HG02870 (cell line): ENCODE measurements around the gene ASS1.

ENCODE experiments used
- ATAC-seq: cut with Tn5 transposase; IDR thresholded peaks from one replicate; pipeline ENCODE4 v1.9.1; 2021; ENCODE audit warnings: mild to moderate bottlenecking, moderate library complexity; ENCODE audit not compliant: unreplicated experiment

ASS1 gene

GRCh38 chr9:130526193-130526853 is 81.6 kb downstream of the ASS1 start:
- no peak for ATAC-seq

- ATAC-seq = no peak
These were observed 82.3 kb downstream of the ASS1 start for GRCh38 chr9:130526854-130527650.

DNA sequence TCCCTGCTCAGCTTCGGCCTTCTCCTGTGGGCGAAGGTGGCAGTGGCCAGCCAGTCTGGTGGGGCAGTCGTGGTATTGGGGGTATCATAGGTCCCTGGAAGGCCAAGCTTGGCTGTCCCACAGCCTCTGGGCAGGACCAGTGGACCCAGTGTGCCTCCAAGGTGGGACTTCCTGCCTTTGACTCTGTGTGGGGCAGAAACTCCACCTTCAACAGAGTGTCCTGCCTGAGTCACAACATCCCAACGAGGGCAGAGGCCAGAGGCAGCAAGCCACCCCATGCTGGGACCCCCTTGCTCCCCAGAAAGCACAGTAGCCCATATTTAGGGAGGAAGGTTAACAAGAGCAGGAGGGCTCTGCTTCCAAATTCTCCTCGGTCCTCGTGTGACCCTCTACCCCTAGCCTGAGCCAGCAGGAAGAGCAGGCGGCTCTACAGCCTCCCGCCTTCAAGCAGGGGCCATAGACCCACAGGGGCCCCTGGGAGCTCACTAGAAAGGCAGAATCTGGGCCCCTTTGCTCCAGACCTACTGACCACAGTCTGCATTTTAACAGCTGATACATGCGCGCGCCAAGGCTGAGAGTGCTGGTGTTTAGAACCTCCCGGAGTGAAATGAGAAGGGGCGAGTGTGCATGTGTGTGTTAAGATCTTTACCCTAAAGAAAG is 83.0 kb downstream of the ASS1 start:
- ATAC-seq = no peak

GRCh38 chr9:130528674-130529073 is 83.9 kb downstream of the ASS1 start:
- no peak for ATAC-seq

DNA sequence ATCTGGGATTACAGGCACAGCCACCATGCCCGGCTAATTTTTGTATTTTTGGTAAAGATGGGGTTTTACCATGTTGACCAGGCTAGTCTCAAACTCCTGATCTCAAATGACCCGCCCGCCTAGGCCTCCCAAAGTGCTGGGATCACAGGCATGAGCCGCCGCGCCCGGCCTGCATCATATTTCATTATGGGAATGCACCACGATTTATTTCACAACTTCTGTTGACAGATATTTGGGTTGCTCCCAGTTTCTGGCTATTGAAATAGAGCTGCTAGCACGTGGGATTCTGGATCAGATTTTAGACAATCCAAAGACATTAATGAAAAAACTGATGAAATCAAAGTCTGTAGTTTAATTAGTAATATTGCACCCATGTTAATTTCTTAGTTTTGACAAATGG is 86.2 kb downstream of the ASS1 start:
- no peak for ATAC-seq

DNA sequence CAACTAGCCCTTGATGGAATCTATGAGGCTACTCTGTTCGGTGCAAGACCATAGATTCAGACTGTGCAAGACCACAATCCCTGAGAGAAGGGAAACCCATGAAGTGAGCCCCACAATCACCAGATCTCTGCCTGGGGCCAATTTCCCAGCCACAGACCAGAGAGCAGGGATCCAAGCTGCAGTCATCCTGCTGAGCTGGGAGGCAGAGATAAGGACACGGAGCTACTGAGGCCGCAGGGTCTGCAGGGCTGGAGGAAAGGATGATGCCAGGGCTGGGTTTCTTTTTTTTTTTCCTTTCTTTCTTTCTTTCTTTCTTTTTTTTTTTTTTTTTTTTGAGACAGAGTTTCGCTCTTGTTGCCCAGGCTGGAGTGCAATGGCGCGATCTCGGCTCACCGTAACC is 86.9 kb downstream of the ASS1 start:
- ATAC-seq = no peak

- no peak for ATAC-seq
These were observed 87.8 kb downstream of the ASS1 start for GRCh38 chr9:130532426-130533080.

DNA sequence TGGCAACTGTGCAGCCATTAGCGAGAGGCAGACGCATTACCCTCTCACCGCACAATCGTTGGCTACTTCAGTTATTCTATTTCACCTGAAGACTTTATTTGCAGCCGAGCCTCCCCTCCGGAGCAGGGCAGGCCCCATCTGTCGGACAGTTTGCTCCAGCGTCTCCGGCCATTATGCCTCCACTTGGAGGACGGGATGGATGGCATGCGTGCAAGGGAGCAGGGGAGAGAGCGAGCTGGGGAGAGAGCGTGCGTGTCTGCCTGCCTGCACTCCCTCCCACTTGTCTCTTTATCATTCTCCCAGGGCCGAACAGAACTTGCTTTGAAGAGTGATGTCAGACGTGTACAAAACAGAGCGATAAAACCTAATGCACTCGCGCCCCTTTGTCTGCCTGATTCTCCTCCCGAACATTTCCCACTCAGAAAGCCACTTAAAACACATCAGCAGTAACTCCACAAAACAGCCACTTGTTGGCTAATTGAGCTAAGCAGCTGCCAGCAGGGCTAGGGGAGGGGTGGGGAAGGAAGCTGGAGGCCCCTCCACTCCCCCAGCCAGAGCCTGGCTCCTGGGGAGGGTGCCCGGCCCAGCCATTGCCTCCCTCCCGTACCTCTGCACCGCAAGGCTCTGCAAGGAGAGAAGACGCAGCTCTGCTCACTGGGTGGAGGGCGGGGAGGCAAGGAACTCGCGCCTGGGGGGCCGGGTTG is 91.2 kb downstream of the ASS1 start:
- ATAC-seq = no peak

DNA sequence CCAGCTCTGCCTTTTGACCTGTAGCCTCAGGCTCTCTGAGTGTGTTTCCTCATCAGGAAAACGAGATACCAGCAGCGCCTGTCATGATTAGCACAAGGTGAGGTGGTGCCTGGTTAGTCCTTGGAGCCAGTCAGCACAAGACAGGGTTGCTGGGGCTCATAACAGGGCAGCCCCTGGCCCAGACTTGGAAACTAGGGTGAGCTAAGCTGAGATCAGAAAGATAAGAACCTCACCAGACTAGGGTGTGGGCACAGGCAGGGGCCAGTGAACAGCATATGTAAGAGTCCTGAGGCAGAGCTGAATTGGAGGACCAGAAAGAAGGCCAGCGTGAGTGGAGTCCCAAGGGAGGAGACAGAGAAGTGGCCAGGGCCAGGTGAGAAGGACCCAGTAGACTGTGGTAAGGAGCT is 91.9 kb downstream of the ASS1 start:
- ATAC-seq = no peak

- ATAC-seq = no peak
These were observed 92.7 kb downstream of the ASS1 start for GRCh38 chr9:130537346-130538050.

GRCh38 chr9:130539420-130540223 is 94.9 kb downstream of the ASS1 start:
- ATAC-seq = no peak

DNA sequence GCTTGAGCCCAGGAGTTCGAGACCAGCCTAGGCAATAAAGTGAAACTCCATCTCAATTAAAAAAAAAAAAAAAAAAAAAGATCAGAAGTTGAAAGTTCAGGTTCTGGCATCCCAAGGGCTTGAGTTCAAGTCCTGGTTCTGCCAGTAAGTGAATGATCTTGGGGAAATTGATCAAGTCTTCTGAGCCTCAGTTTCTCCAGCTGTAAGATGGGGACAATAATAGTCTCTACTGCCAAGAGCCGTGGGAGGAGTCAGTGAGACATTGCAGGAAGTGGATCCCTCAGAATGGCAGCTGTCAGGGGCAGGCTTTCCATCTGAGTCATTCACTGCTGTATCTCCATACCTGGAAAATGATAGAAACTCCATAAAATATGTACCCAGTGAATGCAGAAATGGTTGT is 96.8 kb downstream of the ASS1 start:
- no peak for ATAC-seq

- no peak for ATAC-seq
These were observed 97.3 kb downstream of the ASS1 start for GRCh38 chr9:130542038-130542437.

GRCh38 chr9:130542457-130543228 is 97.9 kb downstream of the ASS1 start:
- no peak for ATAC-seq

- ATAC-seq = no peak
These were observed 98.6 kb downstream of the ASS1 start for GRCh38 chr9:130543368-130543767.

DNA sequence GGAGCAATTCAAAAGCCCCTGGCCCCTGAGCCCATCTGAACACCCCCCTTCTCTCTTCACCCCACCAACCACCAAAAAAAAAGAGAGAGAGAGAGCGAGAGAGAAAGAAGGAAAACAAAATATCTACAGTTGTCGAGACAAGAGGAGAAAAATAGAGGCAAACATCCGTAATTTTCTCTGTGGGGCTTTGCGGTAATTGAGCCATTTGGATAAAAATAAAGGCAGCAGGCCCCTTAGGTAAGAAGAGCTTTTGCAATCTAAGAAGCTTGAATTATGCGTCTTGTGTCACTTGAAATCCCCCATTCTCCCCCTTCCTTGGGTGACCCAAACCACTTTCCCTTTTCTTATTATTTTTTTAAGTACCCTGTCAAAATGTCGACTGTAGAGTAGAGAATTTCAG is 99.1 kb downstream of the ASS1 start:
- no peak for ATAC-seq

DNA sequence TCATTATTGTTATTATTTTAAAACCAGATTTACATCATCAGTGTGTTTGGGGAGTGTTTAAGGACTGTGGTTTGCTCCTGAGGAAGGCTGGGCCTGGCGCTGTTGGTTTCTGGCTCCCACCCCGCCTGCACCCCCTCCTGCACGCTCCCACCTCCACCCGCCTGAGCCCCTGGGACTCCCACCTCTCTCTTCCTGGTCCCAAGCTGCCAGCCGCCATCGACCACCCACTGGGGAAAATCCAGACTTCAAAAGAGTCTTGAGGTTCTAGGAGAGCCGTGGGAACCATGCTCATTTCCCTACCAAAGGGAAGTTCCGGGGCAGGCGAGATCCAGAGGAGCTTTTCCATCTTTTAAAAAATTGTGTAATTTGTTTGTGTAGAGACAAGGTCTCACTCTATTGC is 99.6 kb downstream of the ASS1 start:
- no peak for ATAC-seq

DNA sequence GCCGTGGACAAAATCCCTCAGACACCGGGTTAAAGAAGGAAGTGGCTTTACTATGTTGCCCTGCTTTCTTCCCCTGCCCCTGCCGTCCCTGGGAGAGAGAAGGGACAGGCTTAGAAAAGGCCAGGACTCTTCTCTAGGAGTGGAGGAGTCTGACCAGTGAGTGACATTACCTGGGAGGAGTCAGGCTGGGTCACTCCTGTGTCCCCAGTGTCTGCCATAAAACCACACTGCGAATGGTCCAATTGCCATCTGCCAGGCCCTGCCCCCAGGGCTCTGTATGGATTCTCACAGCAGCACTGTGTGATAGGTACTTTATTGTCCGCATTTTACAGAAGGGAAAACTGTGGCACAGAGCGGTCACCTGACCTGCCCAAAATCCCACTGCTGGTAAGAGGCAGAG is 103.3 kb downstream of the ASS1 start:
- ATAC-seq = no peak
